Spleen (tissue), 7 donors: ENCODE measurements around the gene KRTDAP.

ENCODE experiments used
- POLR2A ChIP-seq, 3 donors: fragments of 450-650 bp; IDR thresholded peaks; one replicate each; pipeline ENCODE4 v1.5.1; 2017; ENCODE audit warnings: antibody characterized with exemption in 3 of 3, mild to moderate bottlenecking in 1 of 3
- POLR2AphosphoS5 ChIP-seq, 3 donors: sonication (generic); formaldehyde crosslinking; IDR thresholded peaks; one replicate each; pipeline ENCODE4 v1.5.1; 2017; ENCODE audit warnings: antibody characterized with exemption in 3 of 3
- TF ChIP-seq, protein P1 (sequence below), 11 experiments: fragments of 200-600 bp in 7 of 11; fragments of 450-650 bp in 4 of 11; sonication (generic) in 4 of 11; IDR thresholded peaks in 8 of 11; conservative IDR thresholded peaks in 3 of 11; 1 replicate in 7 of 11; 2 replicates in 4 of 11; pipeline versions ENCODE4 v1.4.0 to v1.8.0; 2016 to 2021; ENCODE audit warnings: antibody characterized with exemption in 11 of 11, inconsistent platforms in 4 of 11, mild to moderate bottlenecking in 1 of 11
- donor health status: DM: no; HTN: no; CAD: no; lungs with moderate emphysema.
- donor health status: DM: no; HTN: no; CAD: no.
- donor health status: DM: no; HTN: no; CAD: no.

GRCh38 chr19:35506011-35506410, 15.7 kb upstream of the KRTDAP start:
- TF ChIP-seq, protein P1, sequence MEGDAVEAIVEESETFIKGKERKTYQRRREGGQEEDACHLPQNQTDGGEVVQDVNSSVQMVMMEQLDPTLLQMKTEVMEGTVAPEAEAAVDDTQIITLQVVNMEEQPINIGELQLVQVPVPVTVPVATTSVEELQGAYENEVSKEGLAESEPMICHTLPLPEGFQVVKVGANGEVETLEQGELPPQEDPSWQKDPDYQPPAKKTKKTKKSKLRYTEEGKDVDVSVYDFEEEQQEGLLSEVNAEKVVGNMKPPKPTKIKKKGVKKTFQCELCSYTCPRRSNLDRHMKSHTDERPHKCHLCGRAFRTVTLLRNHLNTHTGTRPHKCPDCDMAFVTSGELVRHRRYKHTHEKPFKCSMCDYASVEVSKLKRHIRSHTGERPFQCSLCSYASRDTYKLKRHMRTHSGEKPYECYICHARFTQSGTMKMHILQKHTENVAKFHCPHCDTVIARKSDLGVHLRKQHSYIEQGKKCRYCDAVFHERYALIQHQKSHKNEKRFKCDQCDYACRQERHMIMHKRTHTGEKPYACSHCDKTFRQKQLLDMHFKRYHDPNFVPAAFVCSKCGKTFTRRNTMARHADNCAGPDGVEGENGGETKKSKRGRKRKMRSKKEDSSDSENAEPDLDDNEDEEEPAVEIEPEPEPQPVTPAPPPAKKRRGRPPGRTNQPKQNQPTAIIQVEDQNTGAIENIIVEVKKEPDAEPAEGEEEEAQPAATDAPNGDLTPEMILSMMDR (IDR thresholded peaks at IDR 0.05 in 8 of 11, conservative IDR thresholded peaks at IDR 0.05 in 3 of 11): no peak
- TF ChIP-seq POLR2AphosphoS5 (IDR thresholded peaks at IDR 0.05) (no peak), POLR2A (IDR thresholded peaks at IDR 0.05) (no peak)
